SK-N-SH treated with all-trans-retinoic acid at 6 μM for 48 hours (cell line): Measurements from ENCODE around the gene PHKG2.

Experiments
- ATAC-seq: fragments of 200-7000 bp; cut with Tn5 transposase; 3 replicates; pipeline ENCODE4 v1.9.1; 2020; ENCODE audit warnings: mild to moderate bottlenecking, moderate library complexity
- ARNTL ChIP-seq: fragments of 450-650 bp; formaldehyde crosslinking; IDR thresholded peaks from 2 replicates; pipeline ENCODE4 v1.5.0; 2020; ENCODE audit warnings: low read depth, mild to moderate bottlenecking, moderate library complexity, borderline replicate concordance
- BACH2 ChIP-seq: fragments of 250-450 bp; sonication (Bioruptor Pico); IDR thresholded peaks from 2 replicates; pipeline ENCODE4 v1.9.0; 2021; ENCODE audit warnings: mild to moderate bottlenecking, borderline replicate concordance
- CREB5 ChIP-seq: fragments of 250-450 bp; sonication (Bioruptor Pico); IDR thresholded peaks from 2 replicates; pipeline ENCODE4 v1.5.1; 2020; ENCODE audit warnings: low read depth, mild to moderate bottlenecking, moderate library complexity
- CSDC2 ChIP-seq: fragments of 250-450 bp; sonication (Bioruptor Pico); IDR thresholded peaks from 2 replicates; pipeline ENCODE4 v1.5.0; 2020; ENCODE audit warnings: mild to moderate bottlenecking, moderate library complexity
- CSRNP3 ChIP-seq: fragments of 250-450 bp; sonication (Bioruptor Pico); IDR thresholded peaks from 2 replicates; pipeline ENCODE4 v1.5.1; 2021; ENCODE audit warnings: mild to moderate bottlenecking, moderate library complexity
- ESRRG ChIP-seq: fragments of 250-450 bp; sonication (Bioruptor Pico); IDR thresholded peaks from 2 replicates; pipeline ENCODE4 v1.6.1; 2021; ENCODE audit warnings: mild to moderate bottlenecking
- GLIS3 ChIP-seq: fragments of 250-450 bp; sonication (Bioruptor Pico); IDR thresholded peaks from 2 replicates; pipeline ENCODE4 v1.5.0; 2020; ENCODE audit warnings: mild to moderate bottlenecking, moderate library complexity
- ISL1 ChIP-seq: fragments of 250-450 bp; sonication (Bioruptor Pico); IDR thresholded peaks from 2 replicates; pipeline ENCODE4 v2.1.2; 2022; ENCODE audit warnings: mild to moderate bottlenecking, moderate library complexity
- PATZ1 ChIP-seq: fragments of 250-450 bp; sonication (Bioruptor Pico); IDR thresholded peaks from 2 replicates; pipeline ENCODE4 v1.8.0; 2020; ENCODE audit warnings: mild to moderate bottlenecking, moderate library complexity, borderline replicate concordance
- POU6F1 ChIP-seq: fragments of 250-450 bp; sonication (Bioruptor Pico); IDR thresholded peaks from 2 replicates; pipeline ENCODE4 v1.8.0; 2021; ENCODE audit warnings: low read depth, mild to moderate bottlenecking, moderate library complexity, borderline replicate concordance
- RARB ChIP-seq: fragments of 250-450 bp; sonication (Bioruptor Pico); IDR thresholded peaks from 2 replicates; pipeline ENCODE4 v1.8.0; 2021; ENCODE audit warnings: mild to moderate bottlenecking, moderate library complexity
- SNAI2 ChIP-seq: fragments of 250-450 bp; sonication (Bioruptor Pico); IDR thresholded peaks from 2 replicates; pipeline ENCODE4 v1.5.0; 2020; ENCODE audit warnings: mild to moderate bottlenecking, moderate library complexity
- TCF4 ChIP-seq: fragments of 250-450 bp; sonication (Bioruptor Pico); IDR thresholded peaks from 2 replicates; pipeline ENCODE4 v1.8.0; 2021; ENCODE audit warnings: mild to moderate bottlenecking, moderate library complexity, borderline replicate concordance
- TOX ChIP-seq: fragments of 250-450 bp; sonication (Bioruptor Pico); IDR thresholded peaks from 2 replicates; pipeline ENCODE4 v1.8.0; 2021; ENCODE audit warnings: mild to moderate bottlenecking, moderate library complexity, borderline replicate concordance
- ZC3H10 ChIP-seq: fragments of 250-450 bp; sonication (Bioruptor Pico); IDR thresholded peaks from 2 replicates; pipeline ENCODE4 v1.5.1; 2021; ENCODE audit warnings: mild to moderate bottlenecking, moderate library complexity
- ZFP3 ChIP-seq: fragments of 250-450 bp; sonication (Bioruptor Pico); IDR thresholded peaks from 2 replicates; pipeline ENCODE4 v1.5.0; 2020; ENCODE audit warnings: mild to moderate bottlenecking, moderate library complexity
- ZFP30 ChIP-seq: fragments of 450-650 bp; formaldehyde crosslinking; IDR thresholded peaks from 2 replicates; pipeline ENCODE4 v1.5.0; 2022; ENCODE audit warnings: mild to moderate bottlenecking, moderate library complexity
- ZNF565 ChIP-seq: fragments of 450-650 bp; formaldehyde crosslinking; conservative IDR thresholded peaks from 2 replicates; pipeline ENCODE4 v1.5.0; 2020; ENCODE audit warnings: low read depth, mild to moderate bottlenecking, moderate library complexity
- ZNF70 ChIP-seq: fragments of 450-650 bp; formaldehyde crosslinking; IDR thresholded peaks from 2 replicates; pipeline ENCODE4 v1.5.0; 2020; ENCODE audit warnings: mild to moderate bottlenecking, moderate library complexity
- ZNF8 ChIP-seq: fragments of 450-650 bp; formaldehyde crosslinking; IDR thresholded peaks from 2 replicates; pipeline ENCODE4 v1.5.0; 2020; ENCODE audit warnings: mild to moderate bottlenecking, moderate library complexity

Gene PHKG2

GRCh38 chr16:30769379-30770089, 21.3 kb downstream of the PHKG2 start:
- no peak for ATAC-seq
- no peak for TF ChIP-seq CSRNP3
- TF ChIP-seq ZFP30: no peak
- TF ChIP-seq CSDC2 (CRISPR knock-in tag): no peak
- TF ChIP-seq RARB (CRISPR knock-in tag): no peak
- no peak for TF ChIP-seq ZNF70 (CRISPR knock-in tag)
- TF ChIP-seq SNAI2 (CRISPR knock-in tag): no peak
- TF ChIP-seq ESRRG (CRISPR knock-in tag): no peak
- no peak for TF ChIP-seq GLIS3
- TF ChIP-seq CREB5 (CRISPR knock-in tag): no peak
- TF ChIP-seq TCF4 (CRISPR knock-in tag): no peak
- TF ChIP-seq POU6F1 (CRISPR knock-in tag): no peak
- TF ChIP-seq ZFP3 (CRISPR knock-in tag): no peak
- no peak for TF ChIP-seq ARNTL (CRISPR knock-in tag)
- no peak for TF ChIP-seq ISL1 (CRISPR knock-in tag)
- TF ChIP-seq ZNF565: no peak

GRCh38 chr16:30771726-30772125, 23.5 kb downstream of the PHKG2 start:
- ATAC-seq: no peak
- TF ChIP-seq BACH2 (CRISPR knock-in tag): no peak
- TF ChIP-seq RARB (CRISPR knock-in tag): no peak
- TF ChIP-seq ZNF8: no peak
- TF ChIP-seq TOX (CRISPR knock-in tag): no peak
- TF ChIP-seq PATZ1 (CRISPR knock-in tag): no peak
- TF ChIP-seq CSRNP3: no peak
- no peak for TF ChIP-seq CSDC2 (CRISPR knock-in tag)
- no peak for TF ChIP-seq SNAI2 (CRISPR knock-in tag)
- no peak for TF ChIP-seq TCF4 (CRISPR knock-in tag)
- no peak for TF ChIP-seq ZNF565
- no peak for TF ChIP-seq ZFP3 (CRISPR knock-in tag)
- TF ChIP-seq, all 23 proteins: peak for 0

GRCh38 chr16:30773826-30774225, 25.6 kb downstream of the PHKG2 start:
- TF ChIP-seq POU6F1 (CRISPR knock-in tag) (no peak), ESRRG (CRISPR knock-in tag) (no peak), ZFP3 (CRISPR knock-in tag) (no peak), ARNTL (CRISPR knock-in tag) (no peak), SNAI2 (CRISPR knock-in tag) (no peak), CSRNP3 (no peak), ZC3H10 (CRISPR knock-in tag) (no peak)
- no peak for ATAC-seq
